Globus pallidus (tissue), 1 donor: ENCODE data around the gene AMER2.

Experiments
- DNase-seq: peaks from one replicate; pipeline ENCODE4 v3.0.0-alpha.2; 2015; ENCODE audit warnings: low spot score

Gene AMER2, protein sequence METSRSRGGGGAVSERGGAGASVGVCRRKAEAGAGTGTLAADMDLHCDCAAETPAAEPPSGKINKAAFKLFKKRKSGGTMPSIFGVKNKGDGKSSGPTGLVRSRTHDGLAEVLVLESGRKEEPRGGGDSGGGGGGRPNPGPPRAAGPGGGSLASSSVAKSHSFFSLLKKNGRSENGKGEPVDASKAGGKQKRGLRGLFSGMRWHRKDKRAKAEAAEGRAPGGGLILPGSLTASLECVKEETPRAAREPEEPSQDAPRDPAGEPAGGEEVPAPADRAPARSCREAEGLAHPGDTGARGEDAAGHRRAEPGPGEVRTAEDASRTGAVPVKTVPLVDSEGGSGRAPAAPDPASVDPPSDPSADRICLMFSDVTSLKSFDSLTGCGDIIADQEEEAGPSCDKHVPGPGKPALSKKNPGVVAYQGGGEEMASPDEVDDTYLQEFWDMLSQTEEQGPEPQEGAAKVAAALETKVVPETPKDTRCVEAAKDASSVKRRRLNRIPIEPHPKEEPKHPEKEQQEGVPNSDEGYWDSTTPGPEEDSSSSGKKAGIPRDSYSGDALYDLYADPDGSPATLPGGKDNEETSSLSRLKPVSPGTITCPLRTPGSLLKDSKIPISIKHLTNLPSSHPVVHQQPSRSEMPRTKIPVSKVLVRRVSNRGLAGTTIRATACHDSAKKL

DNA sequence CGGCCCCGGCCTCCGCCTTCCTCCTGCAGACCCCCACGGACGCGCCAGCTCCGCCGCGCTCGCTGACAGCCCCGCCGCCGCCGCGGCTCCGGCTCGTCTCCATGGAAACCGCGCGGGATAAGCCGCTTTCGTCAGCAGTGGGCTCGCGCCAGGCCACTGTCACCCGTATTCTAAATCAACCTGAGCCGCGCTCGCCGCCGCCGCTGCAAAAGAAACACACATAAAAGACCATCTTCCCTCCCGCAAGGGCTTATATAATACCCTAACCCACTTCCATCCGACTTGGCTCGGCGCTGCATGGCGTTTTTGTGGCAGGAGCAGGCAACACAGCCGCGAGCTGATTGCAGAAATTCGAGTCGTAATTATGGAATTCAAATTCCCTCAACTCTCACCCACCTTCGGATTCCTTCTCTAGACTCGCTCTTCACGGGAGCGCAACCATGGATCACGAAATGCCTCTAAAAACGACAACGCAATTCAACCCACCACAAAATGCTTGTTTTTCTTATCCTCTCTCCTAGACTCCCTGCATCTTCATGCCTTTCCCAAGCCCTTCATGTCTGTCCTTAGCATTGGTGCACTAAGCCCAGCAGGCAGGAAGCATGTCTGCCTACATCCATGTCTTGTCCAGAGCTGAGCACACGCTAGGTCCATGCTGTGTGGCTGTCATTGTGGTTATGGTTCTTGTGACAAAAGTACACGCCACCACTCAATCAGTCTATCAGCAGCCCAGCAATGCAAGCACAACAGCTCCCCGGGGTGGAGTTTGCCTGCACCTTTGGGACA lies at the start of gene AMER2:
Gene AMER2, minus strand, starts transcription at position 772 of the 786 bp plus-strand sequence. Its CDS starts 669 bp downstream, at position 103.
- DNase-seq, result peak; percentile 91

- DNase-seq, result no peak
These were observed 45.9 kb upstream of the AMER2 start for GRCh38 chr13:25218019-25218418.

DNA sequence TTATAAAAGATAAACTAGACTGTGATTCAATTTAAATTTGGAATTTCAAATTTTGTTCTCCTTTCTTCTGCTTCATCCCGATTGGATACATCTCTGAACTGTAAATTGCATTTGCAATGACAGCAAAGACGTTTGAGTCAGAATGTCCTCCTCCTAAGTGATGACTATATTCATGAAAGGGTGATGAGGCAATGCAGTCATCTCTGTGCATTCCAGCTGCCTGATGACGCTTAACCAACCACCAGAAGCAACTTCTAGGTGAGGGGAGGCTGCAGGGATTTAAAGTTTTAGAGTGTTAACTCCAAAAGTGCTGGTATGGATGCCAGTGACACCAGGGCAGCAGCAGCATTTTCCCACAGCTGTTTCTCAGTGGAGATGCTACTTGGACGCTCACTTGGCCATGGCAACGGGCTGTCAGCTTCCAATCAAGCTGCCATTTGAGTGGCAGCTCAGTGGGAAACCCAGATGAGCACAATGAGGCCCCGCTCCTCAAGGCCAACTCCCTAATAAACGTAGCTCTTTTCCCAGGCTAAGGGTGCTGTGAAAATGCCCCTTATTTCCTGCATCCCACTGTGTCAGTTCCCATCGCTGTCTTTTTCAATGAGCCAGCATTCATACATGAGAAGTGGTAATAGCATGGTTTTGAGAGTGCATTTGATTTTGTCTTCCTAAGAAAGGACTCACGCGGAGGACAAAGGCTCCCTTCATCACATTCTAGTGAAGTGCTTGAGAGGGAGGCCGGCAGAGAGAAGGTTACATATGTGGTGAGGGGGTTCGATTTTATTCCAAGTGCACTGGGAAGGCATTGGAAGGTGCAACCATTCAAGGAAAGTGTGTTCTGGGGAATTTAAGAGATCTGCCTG lies 45.2 kb upstream of the AMER2 start:
- DNase-seq, result peak; percentile 60

GRCh38 chr13:25215253-25215575 lies 43.1 kb upstream of the AMER2 start:
- no peak for DNase-seq

DNA sequence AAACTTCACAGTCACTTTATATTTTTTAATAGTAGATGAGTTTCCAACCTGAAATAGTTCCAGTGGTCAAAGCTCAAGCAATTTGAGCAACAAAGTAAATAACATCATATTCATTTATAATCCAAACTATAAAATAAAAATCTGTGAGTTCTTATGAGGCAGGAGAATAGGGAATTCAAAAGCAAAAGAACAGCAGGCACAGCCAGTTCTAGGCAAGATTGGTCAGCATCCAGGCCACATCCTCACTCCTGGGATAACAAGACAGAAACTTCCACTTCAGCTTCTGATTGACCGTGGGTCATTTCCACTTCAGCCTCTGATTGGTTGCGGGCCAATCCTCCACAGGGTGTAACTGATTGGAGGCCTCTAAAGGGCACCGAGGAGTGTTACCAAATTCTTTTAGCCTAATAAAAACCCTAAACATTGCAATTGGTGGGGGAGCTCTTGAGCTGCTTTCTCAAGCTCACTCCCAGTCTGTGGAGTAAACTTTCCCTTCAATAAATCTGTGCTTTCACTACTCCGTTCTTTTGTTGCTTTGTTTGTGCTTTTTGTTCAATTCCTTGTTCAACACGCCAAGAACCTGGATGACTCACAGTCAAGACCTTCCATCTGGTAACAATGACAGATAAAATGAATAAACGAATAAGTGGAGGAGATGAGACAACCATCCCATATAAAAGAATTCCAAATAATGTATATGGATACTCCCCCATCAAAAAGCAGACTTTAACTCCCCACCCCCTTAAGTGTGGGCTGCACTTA lies 42.6 kb upstream of the AMER2 start:
- no peak for DNase-seq

DNA sequence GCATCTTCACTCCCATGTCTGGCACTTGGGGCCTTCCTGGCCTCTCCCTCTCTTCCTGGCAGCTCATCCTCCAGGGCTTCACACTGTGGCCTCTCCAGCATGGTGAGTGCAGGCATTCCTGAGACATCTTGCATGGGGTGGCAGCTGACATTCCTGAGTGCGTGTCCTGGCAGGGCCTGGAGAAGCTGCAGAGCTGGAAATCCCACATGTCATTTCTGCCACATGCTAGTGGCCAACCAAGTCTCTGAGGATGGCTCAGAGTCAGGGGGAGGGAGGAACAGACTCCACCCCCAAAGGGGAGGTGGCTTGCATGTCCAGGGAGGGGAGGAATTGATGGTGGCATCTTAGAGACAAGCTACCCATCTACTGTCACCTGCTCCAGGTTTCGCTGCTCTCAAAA lies 41.6 kb upstream of the AMER2 start:
- DNase-seq, result no peak

DNA sequence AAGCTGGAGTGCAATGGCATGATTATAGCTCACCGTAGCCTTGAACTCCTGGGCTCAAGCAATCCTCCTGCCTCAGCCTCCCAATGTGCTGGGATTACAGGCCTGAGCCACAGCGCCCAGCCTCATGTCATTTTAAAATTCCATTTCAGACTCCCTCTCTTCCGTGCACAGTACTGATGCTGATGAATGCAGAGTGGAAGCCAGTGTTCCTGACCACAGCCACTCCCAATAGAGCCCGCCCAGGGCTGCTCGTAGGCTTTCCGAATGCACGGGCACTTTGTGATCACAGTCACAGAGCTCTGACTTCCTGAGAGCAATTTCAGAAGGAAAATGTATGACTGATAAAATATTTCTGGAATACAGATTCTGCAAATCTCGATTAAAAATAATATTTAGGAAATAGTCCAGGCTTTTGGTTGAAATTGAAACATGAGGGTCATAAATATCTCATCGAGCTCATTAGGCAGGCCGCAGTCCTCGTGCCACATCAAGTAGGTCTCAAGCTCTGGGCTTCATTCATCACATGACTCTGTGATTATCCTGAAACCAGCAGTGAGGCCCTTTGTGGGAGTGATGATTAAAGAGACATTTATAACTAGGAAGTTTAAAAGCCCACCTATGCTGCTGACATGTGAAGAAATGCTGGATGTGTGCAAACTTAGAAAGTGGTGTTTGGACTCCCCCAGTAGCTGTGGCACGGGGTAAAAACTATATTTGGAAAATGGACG lies 38.9 kb upstream of the AMER2 start:
- no peak for DNase-seq

DNA sequence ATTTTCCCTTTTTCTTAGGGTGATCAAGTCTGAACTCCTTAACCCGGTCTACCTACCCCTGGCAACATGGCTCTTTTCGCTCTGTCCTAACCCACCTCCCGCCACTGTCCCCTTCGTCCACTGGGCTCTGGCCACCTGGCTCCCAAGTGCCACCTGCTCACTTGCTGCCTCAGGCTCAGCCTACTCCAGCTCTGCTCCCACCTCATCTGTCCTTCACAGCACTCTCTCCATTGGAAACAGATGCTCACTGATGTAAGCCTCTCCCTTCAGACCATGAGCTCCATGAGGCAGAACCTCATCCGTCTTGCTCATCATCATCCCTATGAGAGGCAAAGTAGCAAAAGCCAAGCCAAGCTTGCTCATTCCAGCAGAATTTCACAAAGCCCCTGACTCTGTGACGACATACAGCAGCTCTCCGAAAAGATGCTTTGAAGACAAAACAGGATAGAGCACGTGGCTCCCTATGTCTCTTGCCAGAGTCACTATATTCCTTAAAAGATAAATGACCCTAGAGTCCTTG lies 35.3 kb upstream of the AMER2 start:
- no peak for DNase-seq

GRCh38 chr13:25204863-25205262 lies 32.8 kb upstream of the AMER2 start:
- DNase-seq, result no peak

DNA sequence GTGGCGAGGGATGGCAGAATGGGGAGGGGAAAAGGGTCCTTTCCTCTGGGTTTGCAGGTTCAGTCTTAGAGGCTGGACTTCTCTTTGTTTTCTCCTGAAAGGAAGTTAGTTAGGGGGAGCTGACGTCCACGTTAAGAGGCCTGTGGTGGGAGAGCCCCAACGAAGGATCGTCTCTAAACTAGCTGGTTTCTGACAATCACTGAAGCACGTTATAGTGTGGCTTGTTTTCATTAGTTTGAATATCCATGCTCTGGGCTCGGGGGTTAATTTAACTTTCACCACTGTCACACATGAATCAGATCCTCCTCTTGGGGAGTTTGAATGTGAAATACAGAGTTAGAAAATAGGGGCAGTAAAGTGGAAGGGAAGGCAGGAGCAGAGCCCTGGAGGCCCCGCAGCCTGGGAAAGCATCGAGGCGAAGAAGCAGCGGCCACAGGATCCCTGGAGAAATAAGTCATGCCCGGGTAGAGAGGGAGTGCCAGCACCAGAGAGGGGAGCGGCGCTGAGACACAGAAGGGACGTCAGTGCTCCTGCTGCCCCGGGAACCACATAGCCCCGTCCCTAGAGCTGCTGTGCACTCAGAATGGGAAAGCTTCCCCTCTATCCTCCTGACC lies 31.1 kb upstream of the AMER2 start:
- DNase-seq, result no peak

DNA sequence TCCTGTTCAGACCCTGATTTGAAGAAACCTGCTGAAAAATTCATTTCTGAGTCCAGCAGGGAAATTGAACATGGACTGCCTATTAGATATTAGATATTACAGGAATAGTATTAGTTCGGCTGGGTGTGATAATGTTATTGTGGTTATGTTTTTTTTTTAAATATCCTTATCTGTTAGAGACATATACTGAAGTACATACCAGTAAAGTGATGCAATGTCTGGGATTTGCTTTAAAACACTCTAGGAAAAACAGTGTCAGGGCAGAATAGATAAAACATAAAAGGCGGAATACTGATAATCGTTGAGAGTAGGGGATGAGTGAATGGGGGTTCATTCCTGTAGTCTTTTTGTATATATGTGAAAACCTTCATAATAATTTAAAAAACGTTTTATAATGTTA lies 28.7 kb upstream of the AMER2 start:
- DNase-seq, result no peak

DNA sequence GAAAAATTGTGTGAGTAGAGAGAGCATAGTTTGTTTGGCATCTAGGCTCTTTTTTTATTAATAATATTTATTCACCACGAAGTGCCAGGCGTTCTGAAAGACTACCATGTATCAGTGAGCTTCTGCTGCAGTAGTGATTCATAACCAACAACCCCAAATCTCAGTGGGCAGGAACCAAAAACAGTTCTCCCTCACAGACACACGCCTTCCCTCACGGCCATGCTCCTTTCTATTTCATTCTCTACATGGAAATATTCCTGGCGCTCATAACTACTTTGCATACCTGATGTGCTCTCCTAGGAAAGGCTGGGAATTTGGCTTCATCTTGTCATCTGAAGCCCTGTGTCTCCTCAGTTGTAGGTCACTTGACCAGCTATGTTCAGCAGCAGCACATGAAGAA lies 26.6 kb upstream of the AMER2 start:
- DNase-seq, result no peak

DNA sequence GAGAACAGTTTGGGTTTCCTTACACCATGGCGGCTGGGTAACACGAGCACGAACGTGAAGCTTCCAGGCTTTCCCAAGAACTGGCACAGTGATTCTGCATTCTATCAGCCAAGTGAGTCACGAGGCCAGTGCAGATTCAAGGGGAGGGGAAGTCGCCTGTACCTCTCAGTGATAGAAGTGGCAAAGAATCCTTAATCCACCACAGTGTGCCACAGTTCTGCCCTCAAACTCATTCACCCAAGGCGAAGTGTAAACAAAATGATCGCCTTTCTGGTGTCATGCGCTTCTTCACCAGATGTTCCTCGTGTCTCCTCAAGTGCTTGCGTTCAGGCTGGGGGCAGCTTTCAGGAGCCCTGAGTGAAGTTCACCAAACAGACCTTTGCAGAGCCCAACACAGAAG lies 24.9 kb upstream of the AMER2 start:
- DNase-seq, result no peak

DNA sequence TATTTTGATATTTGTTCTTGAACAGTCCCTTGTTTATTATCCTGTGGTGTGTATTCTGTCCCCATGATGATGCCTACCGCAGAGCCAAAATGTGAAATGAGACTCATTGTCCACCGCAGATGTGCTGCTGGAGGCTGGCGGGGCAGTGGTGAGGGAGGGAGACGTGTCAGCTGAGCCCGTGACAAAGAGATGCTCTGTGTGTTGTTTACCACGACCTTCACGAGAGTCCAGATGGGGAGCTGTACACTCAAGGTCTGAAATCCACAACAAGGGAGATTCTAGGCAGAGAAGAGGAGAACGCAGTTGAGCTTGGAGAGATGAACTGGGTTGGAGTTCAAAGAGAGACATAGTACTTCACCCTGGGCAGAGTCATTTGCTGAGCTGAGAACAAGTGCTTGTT lies 20.8 kb upstream of the AMER2 start:
- DNase-seq, result peak; percentile 99

DNA sequence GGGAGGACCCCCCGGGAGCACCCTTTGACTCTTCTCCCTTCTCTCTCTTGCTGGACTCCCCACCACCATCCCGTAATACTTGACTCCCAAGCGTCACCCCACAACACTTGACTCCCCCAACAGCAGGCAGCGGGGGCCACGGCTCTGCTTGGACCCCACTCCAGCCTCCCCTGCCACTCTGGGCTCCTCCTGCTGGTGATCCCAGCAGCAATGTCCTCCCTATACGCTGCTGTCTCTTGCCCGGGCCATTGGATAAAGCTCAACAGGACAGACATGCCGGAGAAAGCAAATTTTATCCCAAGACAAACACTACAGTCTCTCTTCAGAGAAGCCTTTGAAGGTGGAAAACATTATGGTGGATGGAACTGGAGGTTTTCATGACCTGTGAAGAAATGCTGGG lies 20.4 kb upstream of the AMER2 start:
- no peak for DNase-seq

GRCh38 chr13:25192052-25192451 lies 20.0 kb upstream of the AMER2 start:
- DNase-seq, result peak; percentile 69

GRCh38 chr13:25190771-25191170 lies 18.7 kb upstream of the AMER2 start:
- DNase-seq, result no peak

DNA sequence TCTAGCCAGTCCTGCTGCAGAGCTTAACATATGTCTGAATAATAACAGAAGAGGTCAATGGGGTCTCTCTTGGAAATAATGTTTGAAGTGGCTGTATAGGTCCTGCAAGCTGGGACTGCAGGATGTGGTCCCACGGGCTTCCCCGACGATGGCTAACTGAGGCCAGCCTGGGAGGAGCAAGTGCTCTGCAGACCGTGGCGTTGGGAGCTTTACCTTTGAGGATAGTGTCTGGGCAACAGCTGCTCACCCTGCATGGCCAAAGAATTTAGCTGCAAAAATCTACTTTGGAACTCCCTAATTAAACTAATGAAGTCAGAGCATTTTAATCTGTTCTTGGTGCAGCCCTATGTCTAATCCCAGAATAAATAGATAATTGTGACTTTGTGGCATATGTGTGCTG lies 18.2 kb upstream of the AMER2 start:
- DNase-seq, result no peak

DNA sequence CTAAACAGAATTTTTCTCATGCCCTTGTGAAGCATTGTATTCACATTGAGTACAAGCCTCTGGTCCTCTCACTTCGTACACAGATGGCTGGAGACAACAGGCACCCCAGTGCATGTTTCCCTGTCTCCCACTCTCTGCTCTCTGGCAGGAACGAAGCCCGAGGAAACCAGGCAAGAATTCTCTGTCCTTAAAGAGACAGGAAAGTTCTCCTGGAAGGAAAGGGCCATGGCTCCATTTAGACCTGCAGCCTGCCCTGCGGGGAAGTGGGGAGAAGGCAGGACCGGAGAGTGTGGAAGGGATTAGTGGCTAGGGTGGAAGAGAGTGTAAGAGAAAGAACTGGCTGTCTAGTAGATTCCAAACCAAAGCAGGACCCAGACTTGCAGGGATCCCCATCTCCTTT lies 15.5 kb upstream of the AMER2 start:
- DNase-seq, result no peak

DNA sequence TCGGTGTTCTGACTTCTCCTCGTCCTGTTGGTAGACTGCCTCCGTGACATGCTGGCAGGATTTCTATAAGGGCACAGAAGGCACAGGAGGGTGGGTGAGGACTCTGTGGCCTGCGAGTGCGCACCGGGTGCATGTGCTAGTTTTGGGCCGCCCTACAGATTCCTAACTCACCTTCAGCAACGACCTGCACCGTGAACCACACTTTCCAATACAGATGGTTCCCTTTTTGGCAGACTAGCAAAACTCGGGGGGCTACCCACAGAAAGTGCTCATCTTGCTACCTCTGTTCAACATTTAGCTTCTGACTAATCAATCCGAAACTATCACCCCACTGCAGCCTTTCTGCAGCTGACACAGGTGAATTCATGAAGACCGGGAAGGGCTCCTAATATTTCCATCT lies 14.1 kb upstream of the AMER2 start:
- DNase-seq, result no peak
